Retinal pigment epithelial cell (primary cell): ENCODE measurements around the gene PATZ1.
A peak's percentile ranks its signal among the peaks of the same experiment; 100 is the strongest.
"Not testable (repeated sequence)": the region's sequence is repeated elsewhere in the genome, so short reads cannot be mapped to it uniquely, and the experiment has no call there.

Experiments used
- DNase-seq: peaks from one replicate; pipeline ENCODE4 v3.0.0-alpha.2; 2010; ENCODE audit warnings: low read depth
- H3K4me3 ChIP-seq: 2 replicates; pipeline ENCODE4 v1.5.1; 2011; ENCODE audit warnings: mild to moderate bottlenecking, low read length, control low read depth, moderate library complexity
- TF ChIP-seq, protein P1 (sequence below): conservative IDR thresholded peaks from 2 replicates; pipeline ENCODE4 v1.5.1; 2011; ENCODE audit warnings: low read depth, low read length, control low read depth, inconsistent platforms

The PATZ1 gene

GRCh38 chr22:31361743-31362142 is 15.6 kb upstream of the PATZ1 start:
- no peak overlapping the region for H3K4me3 ChIP-seq
- DNase-seq = no peak
- TF ChIP-seq, protein P1, sequence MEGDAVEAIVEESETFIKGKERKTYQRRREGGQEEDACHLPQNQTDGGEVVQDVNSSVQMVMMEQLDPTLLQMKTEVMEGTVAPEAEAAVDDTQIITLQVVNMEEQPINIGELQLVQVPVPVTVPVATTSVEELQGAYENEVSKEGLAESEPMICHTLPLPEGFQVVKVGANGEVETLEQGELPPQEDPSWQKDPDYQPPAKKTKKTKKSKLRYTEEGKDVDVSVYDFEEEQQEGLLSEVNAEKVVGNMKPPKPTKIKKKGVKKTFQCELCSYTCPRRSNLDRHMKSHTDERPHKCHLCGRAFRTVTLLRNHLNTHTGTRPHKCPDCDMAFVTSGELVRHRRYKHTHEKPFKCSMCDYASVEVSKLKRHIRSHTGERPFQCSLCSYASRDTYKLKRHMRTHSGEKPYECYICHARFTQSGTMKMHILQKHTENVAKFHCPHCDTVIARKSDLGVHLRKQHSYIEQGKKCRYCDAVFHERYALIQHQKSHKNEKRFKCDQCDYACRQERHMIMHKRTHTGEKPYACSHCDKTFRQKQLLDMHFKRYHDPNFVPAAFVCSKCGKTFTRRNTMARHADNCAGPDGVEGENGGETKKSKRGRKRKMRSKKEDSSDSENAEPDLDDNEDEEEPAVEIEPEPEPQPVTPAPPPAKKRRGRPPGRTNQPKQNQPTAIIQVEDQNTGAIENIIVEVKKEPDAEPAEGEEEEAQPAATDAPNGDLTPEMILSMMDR = no peak

DNA sequence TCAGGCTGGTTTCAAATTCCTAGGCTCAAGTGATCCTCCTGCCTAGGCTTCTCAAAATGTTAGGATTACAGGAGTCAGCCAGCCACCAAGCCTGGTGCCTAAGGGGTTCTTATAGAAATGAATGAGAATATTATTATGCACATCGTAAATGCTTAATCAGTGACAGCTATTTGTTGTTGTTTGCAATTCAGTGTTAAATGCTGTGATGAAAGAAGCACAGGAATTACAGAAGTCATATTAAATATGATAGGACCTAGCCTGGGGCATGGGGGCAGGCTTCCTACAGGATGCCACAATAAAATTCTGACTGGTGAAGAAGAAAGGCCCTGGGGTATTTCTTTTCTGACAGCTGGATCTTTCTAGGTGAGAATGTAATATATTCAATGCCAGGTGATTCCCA is 13.9 kb upstream of the PATZ1 start:
- H3K4me3 ChIP-seq = no peak overlapping the region
- DNase-seq = no peak
- TF ChIP-seq, protein P1 = no peak

DNA sequence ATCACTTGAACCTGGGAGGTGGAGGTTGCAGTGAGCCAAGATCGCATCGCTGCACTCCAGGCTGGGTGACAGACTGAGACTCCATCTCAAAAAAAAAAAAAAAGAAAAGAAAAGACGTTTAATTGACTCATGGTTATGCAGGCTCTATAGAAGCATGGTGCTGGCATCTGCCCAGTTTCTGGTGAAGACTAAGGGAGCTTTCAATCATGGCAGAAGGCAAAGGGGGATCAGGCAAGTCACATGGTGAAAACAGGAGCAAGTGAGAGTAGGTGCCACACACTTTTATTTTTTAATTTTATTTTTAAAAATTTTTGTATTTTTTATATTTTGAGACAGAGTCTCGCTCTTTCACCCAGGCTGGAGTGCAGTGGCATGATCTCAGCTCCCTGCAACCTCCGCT is 8.4 kb upstream of the PATZ1 start:
- no peak overlapping the region for H3K4me3 ChIP-seq
- no peak for DNase-seq
- TF ChIP-seq, protein P1 = no peak

DNA sequence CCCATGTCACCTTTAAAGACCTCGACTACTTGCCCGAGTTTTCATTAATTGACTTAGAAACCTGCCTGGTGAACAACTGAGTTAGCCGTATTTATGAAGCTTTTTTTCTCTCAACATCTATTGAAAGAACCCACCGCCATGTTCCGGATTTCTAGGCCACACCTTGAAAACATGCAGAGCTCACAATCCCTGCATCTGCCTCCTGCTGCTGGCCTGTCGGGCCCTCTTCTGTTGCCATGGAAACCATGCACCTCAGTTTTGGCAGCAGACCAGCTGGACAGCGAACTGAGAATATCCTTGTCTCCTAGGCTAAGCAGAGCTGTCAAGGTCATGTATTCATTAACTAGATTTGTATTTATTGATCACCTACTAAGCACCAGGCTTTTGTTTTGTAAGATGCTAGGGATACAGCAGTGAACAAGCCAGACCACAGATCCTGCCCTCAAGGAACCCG is 4.3 kb upstream of the PATZ1 start:
- TF ChIP-seq, protein P1 = no peak
- H3K4me3 ChIP-seq = no peak overlapping the region
- DNase-seq = no peak

DNA sequence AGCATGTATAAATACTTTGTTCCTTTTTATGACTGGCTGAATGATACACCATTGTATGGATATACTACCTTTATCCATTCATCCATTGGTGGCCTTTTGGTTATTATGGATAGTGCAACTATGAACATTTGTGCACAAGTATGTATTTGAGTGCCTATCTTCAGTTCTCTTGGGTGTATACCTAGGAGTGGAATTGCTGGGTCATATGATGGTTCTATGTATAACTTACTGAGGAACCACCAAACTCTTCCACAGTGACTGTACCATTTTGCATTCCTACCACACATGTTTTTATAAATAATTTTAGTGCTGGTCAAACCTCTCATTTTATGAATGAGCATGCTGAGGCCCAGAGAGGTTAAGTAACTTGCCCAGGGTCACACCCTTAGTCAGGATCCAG is 3.8 kb upstream of the PATZ1 start:
- H3K4me3 ChIP-seq = no peak overlapping the region
- DNase-seq = no peak
- TF ChIP-seq, protein P1 = no peak

GRCh38 chr22:31348766-31349165 is 2.6 kb upstream of the PATZ1 start:
- DNase-seq = no peak
- TF ChIP-seq, protein P1 = no peak
- no peak overlapping the region for H3K4me3 ChIP-seq

DNA sequence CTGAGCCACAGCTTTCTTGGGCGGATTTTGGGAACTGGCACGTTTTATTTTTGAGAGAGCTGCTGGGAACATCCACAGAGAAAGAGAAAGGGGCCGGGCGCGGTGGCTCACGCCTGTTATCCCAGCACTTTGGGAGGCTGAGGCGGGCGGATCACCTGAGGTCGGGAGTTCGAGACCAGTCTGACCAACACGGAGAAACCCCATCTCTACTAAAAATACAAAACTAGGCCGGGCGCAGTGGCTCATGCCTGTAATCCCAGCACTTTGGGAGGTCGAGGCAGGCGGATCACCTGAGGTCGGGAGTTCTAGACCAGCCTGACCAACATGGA is 1.8 kb upstream of the PATZ1 start:
- not testable (repeated sequence) for DNase-seq
- H3K4me3 ChIP-seq = peak overlapping the region; percentile 58

DNA sequence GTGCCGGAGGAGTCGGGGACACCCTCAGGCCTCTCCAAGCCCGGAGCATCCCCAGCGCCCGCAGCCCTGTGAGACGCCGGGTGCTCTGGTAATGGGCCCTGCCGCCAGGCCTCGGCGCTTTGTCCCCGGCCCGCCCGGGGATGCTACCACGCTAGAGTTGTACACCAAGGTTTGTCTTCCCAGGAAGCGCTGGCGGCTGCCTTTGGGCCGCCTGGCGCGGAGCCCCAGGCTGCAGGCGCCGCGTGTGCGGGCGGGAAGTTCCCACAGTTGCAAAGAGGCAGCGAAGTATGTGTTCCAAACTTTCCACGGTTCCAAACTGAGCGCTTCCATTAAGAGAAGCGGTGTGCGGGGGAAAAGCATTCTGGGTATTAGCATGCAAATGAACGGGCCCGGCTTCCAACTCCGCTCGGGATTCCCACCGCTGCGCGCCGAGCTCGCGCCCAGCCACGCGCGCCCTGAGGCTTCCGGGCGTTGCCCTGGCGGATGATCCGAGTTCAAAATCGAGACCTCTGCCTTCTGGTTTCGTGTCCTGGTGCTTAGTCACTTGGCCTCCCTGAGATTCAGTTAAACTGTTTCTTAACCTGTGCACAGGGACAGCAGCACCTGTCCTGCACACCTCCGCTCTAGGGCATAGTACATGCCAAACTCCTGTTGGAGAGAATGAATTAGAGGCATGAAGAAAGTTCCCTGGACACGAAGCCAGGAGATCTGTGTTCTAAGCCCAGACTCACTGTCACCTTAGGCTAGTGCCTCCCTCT is 1.3 kb upstream of the PATZ1 start:
- TF ChIP-seq, protein P1 = no peak
- peak overlapping the region; percentile 58 for H3K4me3 ChIP-seq
- DNase-seq = no peak
